ENCODE data around the gene ZNF491.

The ZNF491 gene

DNA sequence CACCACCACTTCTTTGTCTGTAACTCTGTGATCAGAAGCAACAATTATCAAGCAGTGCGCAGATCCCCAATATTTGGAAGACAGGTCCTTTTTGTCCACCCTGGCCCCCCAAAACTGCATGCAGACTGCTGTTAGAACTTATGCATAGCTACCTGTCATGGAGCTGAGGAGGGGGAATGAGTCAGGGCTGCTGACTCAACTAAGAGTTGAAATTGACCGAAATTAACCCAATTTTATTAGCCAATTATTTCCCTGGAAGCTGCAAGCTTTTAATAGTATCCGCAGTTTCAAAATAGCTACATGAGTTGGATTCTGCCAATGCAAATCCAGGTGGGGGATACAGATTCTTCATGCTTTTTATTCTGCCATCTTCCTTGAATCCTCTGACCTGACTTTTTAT lies 14.0 kb upstream of the ZNF491 start:
- Histone ChIP-seq H2BK12ac (ENCODE audit: low read length) (no peak overlapping the region), H3K4me2 (ENCODE audit: insufficient read depth, low read length, poor library complexity, severe bottlenecking) (no peak overlapping the region), H3K4me3 (ENCODE audit: low read length in 2 of 2) (no peak overlapping the region), H2BK15ac (ENCODE audit: low read length) (no peak overlapping the region), H3K23ac (ENCODE audit: low read depth, low read length, poor library complexity) (no peak overlapping the region), H3K9me3 (replicated peaks in 1 of 2; ENCODE audit: control insufficient read depth in 2 of 2, insufficient read depth in 1 of 2, low read depth in 1 of 2, low read length in 2 of 2) (peaks cover 16 to 82% of the 10 kb centered on the region in 2 donors), H3K4ac (ENCODE audit: low read length) (no peak overlapping the region), H2BK120ac (ENCODE audit: low read depth, low read length) (no peak overlapping the region), H4K91ac (ENCODE audit: low read depth, low read length, poor library complexity) (no peak overlapping the region), H3K79me1 (ENCODE audit: low read depth, low read length) (no peaks in the 10 kb centered on the region), H2AK5ac (ENCODE audit: low read depth, low read length) (no peak overlapping the region), H2AFZ (ENCODE audit: low read length) (no peak overlapping the region), H3K9ac (ENCODE audit: low read depth, low read length, poor library complexity) (no peak overlapping the region), H3K36me3 (replicated peaks in 1 of 2; ENCODE audit: control insufficient read depth in 2 of 2, insufficient read depth in 2 of 2, low read length in 2 of 2) (peaks cover 4 to 60% of the 10 kb centered on the region in 2 donors), H3K14ac (ENCODE audit: low read length) (no peak overlapping the region), H3K27me3 (ENCODE audit: control insufficient read depth in 3 of 3, insufficient read depth in 3 of 3, low read depth in 1 of 3, low read length in 3 of 3) (no peaks in the 10 kb centered on the region), H3K4me1 (ENCODE audit: control insufficient read depth in 2 of 2, insufficient read depth in 1 of 2, low read depth in 1 of 2, low read length in 2 of 2) (no peaks in the 10 kb centered on the region), H2BK5ac (ENCODE audit: low read length) (no peak overlapping the region), H3K27ac (replicated peaks; ENCODE audit: low read length) (no peak overlapping the region), H3K18ac (ENCODE audit: low read length) (no peak overlapping the region), H4K8ac (ENCODE audit: low read depth, low read length) (no peak overlapping the region)
- no CpG with 5 or more reads among the region's 3 CpGs for WGBS, 2 donors (ENCODE audit: extremely low coverage in 2 of 2, insufficient read length in 2 of 2, insufficient replicate concordance in 1 of 2)
- DNase-seq (ENCODE audit: low spot score), result no peak

DNA sequence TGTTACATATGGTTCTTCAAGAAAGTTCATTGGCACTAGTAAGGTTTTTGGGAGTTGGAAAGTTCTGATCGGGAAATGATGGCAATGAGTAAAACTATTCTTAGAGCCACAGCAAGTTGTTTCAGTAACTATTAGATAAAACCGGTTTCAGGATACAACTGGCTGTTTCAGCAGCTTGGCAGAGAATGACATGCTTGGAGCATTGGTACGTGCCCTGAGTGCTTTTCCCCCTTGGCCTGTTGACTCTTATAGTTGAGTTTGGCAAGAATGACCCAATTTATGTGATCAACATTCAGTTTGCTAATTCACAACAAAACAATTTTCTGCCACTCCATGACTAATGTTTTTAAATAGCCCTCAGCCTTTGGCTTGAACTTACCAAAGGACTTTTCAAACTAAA lies 10.8 kb upstream of the ZNF491 start:
- no peak overlapping the region for H2AK5ac ChIP-seq (ENCODE audit: low read depth, low read length)
- peaks cover 2 to 57% of the 10 kb centered on the region in 2 donors for H3K9me3 ChIP-seq (replicated peaks in 1 of 2; ENCODE audit: control insufficient read depth in 2 of 2, insufficient read depth in 1 of 2, low read depth in 1 of 2, low read length in 2 of 2)
- H3K4me2 ChIP-seq (ENCODE audit: insufficient read depth, low read length, poor library complexity, severe bottlenecking), result no peak overlapping the region
- no peak overlapping the region for H2BK120ac ChIP-seq (ENCODE audit: low read depth, low read length)
- no peak overlapping the region for H4K91ac ChIP-seq (ENCODE audit: low read depth, low read length, poor library complexity)
- H2AFZ ChIP-seq (ENCODE audit: low read length), result no peak overlapping the region
- DNase-seq (ENCODE audit: low spot score), result no peak
- no peaks in the 10 kb centered on the region for H3K79me1 ChIP-seq (ENCODE audit: low read depth, low read length)
- H3K36me3 ChIP-seq (replicated peaks in 1 of 2; ENCODE audit: control insufficient read depth in 2 of 2, insufficient read depth in 2 of 2, low read length in 2 of 2), result peaks cover 0 to 28% of the 10 kb centered on the region in 2 donors
- no peak overlapping the region for H2BK12ac ChIP-seq (ENCODE audit: low read length)
- H3K9ac ChIP-seq (ENCODE audit: low read depth, low read length, poor library complexity), result no peak overlapping the region
- H3K14ac ChIP-seq (ENCODE audit: low read length), result no peak overlapping the region
- H3K4me1 ChIP-seq (ENCODE audit: control insufficient read depth in 2 of 2, insufficient read depth in 1 of 2, low read depth in 1 of 2, low read length in 2 of 2), result no peaks in the 10 kb centered on the region
- no peak overlapping the region for H3K4me3 ChIP-seq (ENCODE audit: low read length in 2 of 2)
- no peak overlapping the region for H3K4ac ChIP-seq (ENCODE audit: low read length)
- no peak overlapping the region for H3K23ac ChIP-seq (ENCODE audit: low read depth, low read length, poor library complexity)
- no peak overlapping the region for H3K18ac ChIP-seq (ENCODE audit: low read length)
- H3K27me3 ChIP-seq (ENCODE audit: control insufficient read depth in 3 of 3, insufficient read depth in 3 of 3, low read depth in 1 of 3, low read length in 3 of 3), result no peaks in the 10 kb centered on the region
- WGBS, 2 donors (ENCODE audit: extremely low coverage in 2 of 2, insufficient read length in 2 of 2, insufficient replicate concordance in 1 of 2), result no CpG with 5 or more reads among the region's 3 CpGs
- no peak overlapping the region for H2BK15ac ChIP-seq (ENCODE audit: low read length)
- H3K27ac ChIP-seq (replicated peaks; ENCODE audit: low read length), result no peak overlapping the region
- no peak overlapping the region for H2BK5ac ChIP-seq (ENCODE audit: low read length)
- H4K8ac ChIP-seq (ENCODE audit: low read depth, low read length), result no peak overlapping the region

- no peak overlapping the region for H3K27ac ChIP-seq (replicated peaks; ENCODE audit: low read length)
- no peak overlapping the region for H2BK5ac ChIP-seq (ENCODE audit: low read length)
- no peak overlapping the region for H2AK5ac ChIP-seq (ENCODE audit: low read depth, low read length)
- DNase-seq (ENCODE audit: low spot score), result no peak
- H3K9ac ChIP-seq (ENCODE audit: low read depth, low read length, poor library complexity), result no peak overlapping the region
- H3K4me3 ChIP-seq (ENCODE audit: low read length in 2 of 2), result no peak overlapping the region
- no peak overlapping the region for H3K14ac ChIP-seq (ENCODE audit: low read length)
- no peak overlapping the region for H2BK12ac ChIP-seq (ENCODE audit: low read length)
- no peak overlapping the region for H3K18ac ChIP-seq (ENCODE audit: low read length)
- H3K4ac ChIP-seq (ENCODE audit: low read length), result no peak overlapping the region
- H3K4me2 ChIP-seq (ENCODE audit: insufficient read depth, low read length, poor library complexity, severe bottlenecking), result no peak overlapping the region
- H3K23ac ChIP-seq (ENCODE audit: low read depth, low read length, poor library complexity), result no peak overlapping the region
- no peak overlapping the region for H2BK15ac ChIP-seq (ENCODE audit: low read length)
- H3K9me3 ChIP-seq (replicated peaks in 1 of 2; ENCODE audit: control insufficient read depth in 2 of 2, insufficient read depth in 1 of 2, low read depth in 1 of 2, low read length in 2 of 2), result peaks cover 0 to 8% of the 10 kb centered on the region in 2 donors
- no peaks in the 10 kb centered on the region for H3K27me3 ChIP-seq (ENCODE audit: control insufficient read depth in 3 of 3, insufficient read depth in 3 of 3, low read depth in 1 of 3, low read length in 3 of 3)
- no peak overlapping the region for H4K91ac ChIP-seq (ENCODE audit: low read depth, low read length, poor library complexity)
- no peaks in the 10 kb centered on the region for H3K79me1 ChIP-seq (ENCODE audit: low read depth, low read length)
- no peak overlapping the region for H2BK120ac ChIP-seq (ENCODE audit: low read depth, low read length)
- H2AFZ ChIP-seq (ENCODE audit: low read length), result no peak overlapping the region
- peaks cover 4 to 5% of the 10 kb centered on the region in 2 donors for H3K4me1 ChIP-seq (ENCODE audit: control insufficient read depth in 2 of 2, insufficient read depth in 1 of 2, low read depth in 1 of 2, low read length in 2 of 2)
- no peak overlapping the region for H4K8ac ChIP-seq (ENCODE audit: low read depth, low read length)
- no peaks in the 10 kb centered on the region for H3K36me3 ChIP-seq (replicated peaks in 1 of 2; ENCODE audit: control insufficient read depth in 2 of 2, insufficient read depth in 2 of 2, low read length in 2 of 2)
Observed at GRCh38 chr19:11792942-11793341, 5.4 kb upstream of the ZNF491 start.

DNA sequence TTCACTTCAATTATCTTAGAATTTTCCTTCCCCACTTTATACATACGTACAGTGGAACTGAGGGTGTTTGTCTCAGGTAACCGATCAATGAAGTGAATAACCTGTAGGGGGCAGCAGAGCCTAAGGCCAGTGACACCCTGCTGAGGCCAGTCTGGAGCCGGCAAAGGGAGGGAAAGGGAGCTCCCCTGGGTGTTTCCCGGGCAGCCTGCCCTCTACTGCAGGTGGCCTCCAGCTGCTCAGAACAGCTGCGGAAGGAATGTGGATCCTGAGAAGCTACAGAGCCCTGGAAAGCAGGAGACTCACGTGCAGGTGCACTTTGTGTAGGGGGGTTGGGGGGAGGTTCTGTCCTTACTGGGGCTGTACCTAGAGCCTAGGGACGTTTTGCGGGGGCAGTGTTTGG lies 832 bp upstream of the ZNF491 start:
- peaks cover 3 to 13% of the 10 kb centered on the region in 2 donors for H3K9me3 ChIP-seq (replicated peaks in 1 of 2; ENCODE audit: control insufficient read depth in 2 of 2, insufficient read depth in 1 of 2, low read depth in 1 of 2, low read length in 2 of 2)
- no peak overlapping the region for H2BK12ac ChIP-seq (ENCODE audit: low read length)
- H3K27ac ChIP-seq (replicated peaks; ENCODE audit: low read length), result peak overlapping the region; percentile 71
- H3K18ac ChIP-seq (ENCODE audit: low read length), result peak overlapping the region; percentile 2
- H4K91ac ChIP-seq (ENCODE audit: low read depth, low read length, poor library complexity), result no peak overlapping the region
- no peak overlapping the region for H2BK5ac ChIP-seq (ENCODE audit: low read length)
- peak overlapping the region; percentile 97 for H2AFZ ChIP-seq (ENCODE audit: low read length)
- H3K4me2 ChIP-seq (ENCODE audit: insufficient read depth, low read length, poor library complexity, severe bottlenecking), result no peak overlapping the region
- H3K4ac ChIP-seq (ENCODE audit: low read length), result no peak overlapping the region
- no CpG with 5 or more reads among the region's 8 CpGs for WGBS, 2 donors (ENCODE audit: extremely low coverage in 2 of 2, insufficient read length in 2 of 2, insufficient replicate concordance in 1 of 2)
- no peaks in the 10 kb centered on the region for H3K27me3 ChIP-seq (ENCODE audit: control insufficient read depth in 3 of 3, insufficient read depth in 3 of 3, low read depth in 1 of 3, low read length in 3 of 3)
- peak overlapping the region; percentile 27 to 81 for H3K4me3 ChIP-seq (ENCODE audit: low read length in 2 of 2)
- DNase-seq (ENCODE audit: low spot score), result peak; percentile 72
- H3K79me1 ChIP-seq (ENCODE audit: low read depth, low read length), result no peaks in the 10 kb centered on the region
- no peak overlapping the region for H3K9ac ChIP-seq (ENCODE audit: low read depth, low read length, poor library complexity)
- H2BK15ac ChIP-seq (ENCODE audit: low read length), result no peak overlapping the region
- no peak overlapping the region for H3K23ac ChIP-seq (ENCODE audit: low read depth, low read length, poor library complexity)
- H3K14ac ChIP-seq (ENCODE audit: low read length), result no peak overlapping the region
- no peak overlapping the region for H4K8ac ChIP-seq (ENCODE audit: low read depth, low read length)
- H2AK5ac ChIP-seq (ENCODE audit: low read depth, low read length), result no peak overlapping the region
- peaks cover 6 to 8% of the 10 kb centered on the region in 2 donors for H3K4me1 ChIP-seq (ENCODE audit: control insufficient read depth in 2 of 2, insufficient read depth in 1 of 2, low read depth in 1 of 2, low read length in 2 of 2)
- H3K36me3 ChIP-seq (replicated peaks in 1 of 2; ENCODE audit: control insufficient read depth in 2 of 2, insufficient read depth in 2 of 2, low read length in 2 of 2), result no peaks in the 10 kb centered on the region
- no peak overlapping the region for H2BK120ac ChIP-seq (ENCODE audit: low read depth, low read length)

All from neuronal stem cell (in vitro differentiated cells).